CD4-positive, alpha-beta T cell (primary cell): ENCODE measurements around the gene IDUA. TPM values are rescaled to one million over a fixed set of nuclear protein-coding genes. Genes with fewer than 3 reads are reported as not detected.

Source experiments
- ATAC-seq: fragments of 200-7000 bp; cut with Tn5 transposase; one replicate; pipeline ENCODE4 v1.10.0; 2022; ENCODE audit warnings: mild to moderate bottlenecking; ENCODE audit not compliant: poor library complexity
- CTCF ChIA-PET: fragments of 350-600 bp; sonication (Branson Sonifier 250); formaldehyde crosslinking; loops from one replicate; lab custom pipeline; 2021; ENCODE audit warnings: antibody characterized with exemption, inconsistent platforms; lab: Charles Lee
- POLR2A ChIA-PET: fragments of 350-600 bp; sonication (Branson Sonifier 250); formaldehyde crosslinking; loops from one replicate; lab custom pipeline; 2021; ENCODE audit warnings: antibody characterized with exemption, inconsistent platforms; lab: Charles Lee
- DNase-seq, 14 experiments: peaks; one replicate each; pipeline ENCODE4 v3.0.0-alpha.2; 2013 to 2020; ENCODE audit warnings: mixed read lengths in 2 of 14
- H3K27ac ChIP-seq, 2 donors: one replicate each; pipeline versions ENCODE4 v1.5.1 to v1.7.0; 2013; ENCODE audit warnings: low read length in 2 of 2, low read depth in 1 of 2, mild to moderate bottlenecking in 1 of 2
- H3K27me3 ChIP-seq, 2 experiments: 1 replicate in 1 of 2; 2 replicates in 1 of 2; pipeline versions ENCODE4 v1.6.1 to v1.7.0; 2013; ENCODE audit warnings: low read length in 2 of 2, control low read depth in 1 of 2, mild to moderate bottlenecking in 1 of 2, moderate library complexity in 1 of 2; ENCODE audit not compliant: insufficient read depth in 2 of 2, control insufficient read depth in 1 of 2
- H3K36me3 ChIP-seq: one replicate; pipeline ENCODE4 v1.6.1; 2013; ENCODE audit warnings: low read length, control low read depth; ENCODE audit not compliant: insufficient read depth
- H3K4me1 ChIP-seq: one replicate; pipeline ENCODE4 v1.6.1; 2013; ENCODE audit warnings: low read length, control low read depth; ENCODE audit not compliant: insufficient read depth
- H3K4me3 ChIP-seq: one replicate; pipeline ENCODE4 v1.5.1; 2013; ENCODE audit warnings: mild to moderate bottlenecking, low read length, moderate library complexity
- H3K9me3 ChIP-seq, 2 experiments: 1 replicate in 1 of 2; 2 replicates in 1 of 2; pipeline versions ENCODE4 v1.6.1 to v1.7.0; 2013; ENCODE audit warnings: low read length in 2 of 2, mild to moderate bottlenecking in 2 of 2, control low read depth in 1 of 2, moderate library complexity in 1 of 2; ENCODE audit not compliant: control insufficient read depth in 1 of 2, insufficient read depth in 1 of 2
- H3K27ac Mint-ChIP-seq: one replicate; pipeline ENCODE4 v1.8.0; 2020; ENCODE audit warnings: mixed read lengths
- H3K27me3 Mint-ChIP-seq: one replicate; pipeline ENCODE4 v1.8.0; 2021; ENCODE audit warnings: mixed read lengths
- H3K36me3 Mint-ChIP-seq: one replicate; pipeline ENCODE4 v1.8.0; 2021; ENCODE audit warnings: low read depth, mixed read lengths
- H3K4me1 Mint-ChIP-seq: one replicate; pipeline ENCODE4 v1.8.0; 2021; ENCODE audit warnings: low read depth, mixed read lengths
- H3K4me3 Mint-ChIP-seq: one replicate; pipeline ENCODE4 v1.8.0; 2020; ENCODE audit warnings: mild to moderate bottlenecking, mixed read lengths
- H3K9me3 Mint-ChIP-seq: one replicate; pipeline ENCODE4 v1.8.0; 2020; ENCODE audit warnings: mixed read lengths
- intact Hi-C, 2 experiments: fragments of 100-400 bp; cut with DNase I in 1 of 2; cut with micrococcal nuclease in 1 of 2; formaldehyde crosslinking; loops; one replicate each; pipeline versions ENCODE4 v1.15.1 to v1.9.0; 2023 to 2025; cut with DNase I, micrococcal nuclease
- total RNA-seq, 174 experiments: library from RNA in 2 of 174; stranded (reverse) in 2 of 174; gene quantifications; one replicate each; pipeline ENCODE4 v1.2.3 and lab custom pipeline; 2021 to 2026
- TF ChIP-seq, protein P1 (sequence below): fragments of 200-600 bp; IDR thresholded peaks from one replicate; pipeline ENCODE4 v1.8.0; 2022; ENCODE audit warnings: antibody characterized with exemption, mild to moderate bottlenecking

Gene IDUA
- total RNA-seq, 2 experiments from 2014 or later, result 70.2 to 77.8 TPM

DNA sequence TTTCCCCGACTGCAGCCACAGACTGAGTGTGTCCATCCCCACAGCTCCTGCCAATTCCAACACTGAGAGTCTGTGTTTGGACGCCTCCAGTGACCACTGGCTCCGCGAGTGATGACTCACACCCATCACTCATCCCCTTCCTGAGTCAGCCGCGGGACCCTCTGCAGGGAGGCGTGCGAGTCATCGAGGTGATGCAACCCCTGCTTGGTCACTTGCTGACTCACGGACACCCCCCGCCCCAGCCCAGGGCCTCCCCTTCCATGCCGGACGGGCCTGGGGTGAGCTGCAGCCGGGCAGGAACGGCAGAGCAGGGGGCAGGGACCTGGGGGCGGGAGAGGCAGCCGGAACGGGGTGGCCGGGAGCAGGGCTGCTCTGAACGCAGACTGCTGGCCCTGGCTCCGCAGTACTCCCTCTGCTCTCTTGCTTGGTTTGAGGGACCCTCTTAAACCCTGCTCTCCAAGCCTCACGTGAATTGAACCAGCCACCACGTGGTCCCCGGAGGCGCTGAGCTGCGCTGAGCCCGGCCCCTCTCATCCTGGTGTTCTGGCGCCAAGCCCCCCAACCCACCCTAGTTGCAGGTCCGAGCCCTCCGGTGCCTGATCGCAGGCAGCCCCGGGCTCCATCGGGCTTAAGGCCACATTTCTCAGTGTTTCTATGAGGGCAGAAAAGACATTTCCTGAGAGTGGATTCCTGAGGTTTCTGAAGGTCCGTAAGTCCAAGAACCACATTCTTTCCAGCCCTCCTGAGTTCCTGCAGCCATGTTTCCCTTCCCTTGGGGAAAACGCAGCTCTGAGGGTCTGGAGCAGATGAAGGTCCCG is 57.0 kb downstream of the IDUA start:
- intact Hi-C loops, result no loop called here
- Mint-ChIP-seq H3K4me3 (no peak overlapping the region), H3K9me3 (no peaks in the 10 kb centered on the region), H3K27me3 (peaks cover 38% of the 10 kb centered on the region), H3K27ac (no peak overlapping the region), H3K36me3 (no peaks in the 10 kb centered on the region), H3K4me1 (no peaks in the 10 kb centered on the region)
- peaks cover 0 to 18% of the 10 kb centered on the region in 2 experiments for H3K9me3 ChIP-seq
- peaks cover 27 to 33% of the 10 kb centered on the region in 2 experiments for H3K27me3 ChIP-seq
- DNase-seq, result peak in 4 of 14 experiments; percentile 4 to 76 (median 44)
- H3K4me1 ChIP-seq, result peaks cover 2% of the 10 kb centered on the region
- no peak overlapping the region for H3K4me3 ChIP-seq
- no peaks in the 10 kb centered on the region for H3K36me3 ChIP-seq
- CTCF ChIA-PET, result no interaction called here
- H3K27ac ChIP-seq, result no peak overlapping the region
- TF ChIP-seq, protein P1, sequence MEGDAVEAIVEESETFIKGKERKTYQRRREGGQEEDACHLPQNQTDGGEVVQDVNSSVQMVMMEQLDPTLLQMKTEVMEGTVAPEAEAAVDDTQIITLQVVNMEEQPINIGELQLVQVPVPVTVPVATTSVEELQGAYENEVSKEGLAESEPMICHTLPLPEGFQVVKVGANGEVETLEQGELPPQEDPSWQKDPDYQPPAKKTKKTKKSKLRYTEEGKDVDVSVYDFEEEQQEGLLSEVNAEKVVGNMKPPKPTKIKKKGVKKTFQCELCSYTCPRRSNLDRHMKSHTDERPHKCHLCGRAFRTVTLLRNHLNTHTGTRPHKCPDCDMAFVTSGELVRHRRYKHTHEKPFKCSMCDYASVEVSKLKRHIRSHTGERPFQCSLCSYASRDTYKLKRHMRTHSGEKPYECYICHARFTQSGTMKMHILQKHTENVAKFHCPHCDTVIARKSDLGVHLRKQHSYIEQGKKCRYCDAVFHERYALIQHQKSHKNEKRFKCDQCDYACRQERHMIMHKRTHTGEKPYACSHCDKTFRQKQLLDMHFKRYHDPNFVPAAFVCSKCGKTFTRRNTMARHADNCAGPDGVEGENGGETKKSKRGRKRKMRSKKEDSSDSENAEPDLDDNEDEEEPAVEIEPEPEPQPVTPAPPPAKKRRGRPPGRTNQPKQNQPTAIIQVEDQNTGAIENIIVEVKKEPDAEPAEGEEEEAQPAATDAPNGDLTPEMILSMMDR, result no peak
- ATAC-seq, result no peak
- POLR2A ChIA-PET, result no interaction called here

DNA sequence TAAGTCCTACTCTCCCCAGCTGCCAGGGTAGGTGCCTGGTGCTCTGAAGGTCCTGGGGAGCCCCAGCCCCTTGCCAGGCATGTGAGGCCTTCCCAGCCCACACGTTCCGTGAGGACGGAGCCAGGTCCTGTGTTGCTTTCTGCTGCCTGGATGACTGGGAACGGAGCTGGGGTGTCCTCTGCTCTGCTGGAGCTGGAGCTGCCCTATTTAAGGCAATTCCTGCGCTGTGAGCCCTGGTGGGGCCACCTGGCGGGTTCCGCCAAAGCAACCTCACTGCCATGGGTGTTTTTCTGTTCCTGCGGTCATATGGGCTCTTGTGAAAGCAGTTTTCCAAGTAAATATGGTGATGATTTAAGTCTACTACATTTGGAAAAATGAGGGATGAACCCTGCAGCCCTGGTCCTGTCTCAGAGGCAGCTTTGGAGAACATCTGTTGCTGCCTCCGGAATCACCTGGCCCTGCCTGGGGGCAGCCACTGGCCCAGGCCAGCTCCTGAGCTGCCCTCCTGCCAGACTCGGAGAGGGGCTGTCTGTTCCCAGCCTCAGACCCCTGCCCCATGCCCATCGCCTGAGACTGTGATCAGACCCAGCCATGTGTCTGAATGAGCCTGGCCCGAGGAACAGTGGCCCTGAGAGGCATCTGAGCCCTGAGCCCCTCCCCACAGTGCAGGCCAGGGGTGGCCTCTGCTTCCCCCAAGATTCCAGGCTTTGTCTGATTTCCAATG is 57.8 kb downstream of the IDUA start:
- intact Hi-C loops, result no loop called here
- CTCF ChIA-PET, result no interaction called here
- H3K27me3 ChIP-seq, result peaks cover 27 to 33% of the 10 kb centered on the region in 2 experiments

DNA sequence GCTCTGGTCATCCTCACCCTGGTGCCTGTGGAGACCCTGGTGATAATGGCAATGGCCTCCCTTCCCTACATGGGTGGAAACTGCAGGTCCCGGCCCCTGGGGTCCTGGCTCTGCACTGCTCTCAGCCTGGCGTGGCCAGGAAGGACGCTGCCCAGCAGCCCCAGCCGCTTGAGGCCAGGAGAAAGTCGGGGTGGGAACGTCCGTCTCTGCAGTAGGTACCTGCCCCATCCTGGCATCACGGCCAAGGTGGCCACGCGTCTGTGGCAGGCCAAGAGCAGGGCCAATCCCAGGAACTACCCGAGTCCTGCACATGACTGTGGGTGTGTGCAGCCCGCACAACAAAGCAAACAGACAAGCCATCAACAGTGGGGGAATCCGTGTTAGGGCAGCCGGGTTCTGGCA is 58.4 kb downstream of the IDUA start:
- ATAC-seq (no peak), DNase-seq (peak in 1 of 14 experiments; percentile 2)
- Histone ChIP-seq H3K27ac (no peak overlapping the region), H3K4me1 (peaks cover 2% of the 10 kb centered on the region), H3K36me3 (no peaks in the 10 kb centered on the region), H3K4me3 (no peak overlapping the region), H3K9me3 (peaks cover 0 to 25% of the 10 kb centered on the region in 2 experiments), H3K27me3 (peaks cover 27 to 33% of the 10 kb centered on the region in 2 experiments)
- Mint-ChIP-seq H3K4me3 (no peak overlapping the region), H3K36me3 (no peaks in the 10 kb centered on the region), H3K9me3 (no peaks in the 10 kb centered on the region), H3K27me3 (peaks cover 44% of the 10 kb centered on the region), H3K27ac (no peak overlapping the region), H3K4me1 (no peaks in the 10 kb centered on the region)
- POLR2A ChIA-PET, result no interaction called here
- CTCF ChIA-PET, result no interaction called here
- intact Hi-C loops, result no loop called here
- TF ChIP-seq, protein P1, result no peak

More for the DNA sequence above, 57.8 kb downstream of the IDUA start:
- Histone ChIP-seq H3K9me3 (peaks cover 0 to 25% of the 10 kb centered on the region in 2 experiments), H3K4me1 (peaks cover 2% of the 10 kb centered on the region), H3K27ac (no peak overlapping the region), H3K36me3 (no peaks in the 10 kb centered on the region), H3K4me3 (no peak overlapping the region)
- Mint-ChIP-seq H3K27me3 (peaks cover 44% of the 10 kb centered on the region), H3K36me3 (no peaks in the 10 kb centered on the region), H3K4me3 (no peak overlapping the region), H3K9me3 (no peaks in the 10 kb centered on the region), H3K4me1 (no peaks in the 10 kb centered on the region), H3K27ac (no peak overlapping the region)
- TF ChIP-seq, protein P1, result no peak
- POLR2A ChIA-PET, result no interaction called here
- DNase-seq, result peak in 1 of 14 experiments; percentile 3
- no peak for ATAC-seq
